ENCODE data around the gene KMT2B. TPM values are rescaled to one million over a fixed set of nuclear protein-coding genes. Genes with fewer than 3 reads are reported as not detected.

KMT2B gene
- total and polyA plus RNA-seq, 2 donors (not counting 1 experiment from before 2014, with no cell fraction given) = 85.6 to 96.9 TPM

- H3K27ac Mint-ChIP-seq = no peak overlapping the region
- H3K4me1 Mint-ChIP-seq = no peaks in the 10 kb centered on the region
- ATAC-seq (ENCODE audit: low read depth) (no peak), DNase-seq (no peak)
- ChIA-PET POLR2A (interaction anchor here (0.6 kb wide), 1 partner anchor 414 kb away, joined by 3 read pairs; no protein-coding TSS in a partner anchor), CTCF (no interaction called here)
- H3K79me2 ChIP-seq (ENCODE audit: control insufficient read depth, insufficient read depth, low read length) = peaks cover 64% of the 10 kb centered on the region
- H3K9me3 Mint-ChIP-seq (ENCODE audit: insufficient read depth) = no peaks in the 10 kb centered on the region
- H3K4me1 ChIP-seq (ENCODE audit: control insufficient read depth in 2 of 2, insufficient read depth in 2 of 2, low read length in 2 of 2) = no peaks in the 10 kb centered on the region
- H3K9ac ChIP-seq (ENCODE audit: low read length) = no peak overlapping the region
- no peaks in the 10 kb centered on the region for H3K27me3 ChIP-seq (replicated peaks in 1 of 4; ENCODE audit: control extremely low read depth in 1 of 4, control insufficient read depth in 3 of 4, insufficient read depth in 4 of 4, low read length in 3 of 4)
- no peak overlapping the region for H3K4me2 ChIP-seq (replicated peaks; ENCODE audit: low read depth, low read length, poor library complexity, severe bottlenecking)
- H4K20me1 ChIP-seq (ENCODE audit: control insufficient read depth, insufficient read depth, low read length, poor library complexity, severe bottlenecking) = peaks cover 54% of the 10 kb centered on the region
- no peaks in the 10 kb centered on the region for H3K9me3 ChIP-seq (ENCODE audit: control extremely low read depth in 1 of 3, control insufficient read depth in 2 of 3, insufficient read depth in 1 of 3, low read length in 2 of 3)
- H3K4me3 Mint-ChIP-seq = no peak overlapping the region
- intact Hi-C loops (cut with micrococcal nuclease) = no loop called here
- no peaks in the 10 kb centered on the region for H3K27me3 Mint-ChIP-seq
- H3K27ac ChIP-seq (ENCODE audit: low read length in 2 of 2) = no peak overlapping the region
- H3K4me3 ChIP-seq (ENCODE audit: control extremely low read depth in 1 of 5, extremely low read depth in 1 of 5, insufficient read depth in 1 of 5, low read depth in 2 of 5, low read length in 4 of 5) = no peak overlapping the region
- no peak for TF ChIP-seq EZH2 (IDR thresholded peaks at IDR 0.05; ENCODE audit: borderline replicate concordance, insufficient read depth, low read depth, low read length, poor library complexity, severe bottlenecking)
- TF ChIP-seq CTCF (IDR thresholded peaks at IDR 0.05) = no peak
- no peak overlapping the region for H2AFZ ChIP-seq (ENCODE audit: insufficient read depth, low read depth, low read length, poor library complexity, severe bottlenecking)
- WGBS (ENCODE audit: insufficient coverage) = 97% methylated on average over 18 of the region's 19 CpGs
- H3K36me3 ChIP-seq (replicated peaks in 1 of 2; ENCODE audit: control extremely low read depth in 1 of 2, control insufficient read depth in 1 of 2, extremely low read depth in 1 of 2, insufficient read depth in 2 of 2, low read length in 1 of 2) = peaks cover 7 to 95% of the 10 kb centered on the region in 2 experiments
These were observed 10.3 kb downstream of the KMT2B start for GRCh38 chr19:35727956-35728706.

- Histone ChIP-seq H3K4me3 (ENCODE audit: control extremely low read depth in 1 of 5, extremely low read depth in 1 of 5, insufficient read depth in 1 of 5, low read depth in 2 of 5, low read length in 4 of 5) (no peak overlapping the region), H3K27ac (ENCODE audit: low read length in 2 of 2) (no peak overlapping the region), H3K4me2 (replicated peaks; ENCODE audit: low read depth, low read length, poor library complexity, severe bottlenecking) (no peak overlapping the region), H3K9ac (ENCODE audit: low read length) (no peak overlapping the region), H2AFZ (ENCODE audit: insufficient read depth, low read depth, low read length, poor library complexity, severe bottlenecking) (no peak overlapping the region), H3K9me3 (ENCODE audit: control extremely low read depth in 1 of 3, control insufficient read depth in 2 of 3, insufficient read depth in 1 of 3, low read length in 2 of 3) (no peaks in the 10 kb centered on the region), H4K20me1 (ENCODE audit: control insufficient read depth, insufficient read depth, low read length, poor library complexity, severe bottlenecking) (peaks cover 45% of the 10 kb centered on the region), H3K27me3 (replicated peaks in 1 of 4; ENCODE audit: control extremely low read depth in 1 of 4, control insufficient read depth in 3 of 4, insufficient read depth in 4 of 4, low read length in 3 of 4) (no peaks in the 10 kb centered on the region), H3K36me3 (replicated peaks in 1 of 2; ENCODE audit: control extremely low read depth in 1 of 2, control insufficient read depth in 1 of 2, extremely low read depth in 1 of 2, insufficient read depth in 2 of 2, low read length in 1 of 2) (peaks cover 7 to 91% of the 10 kb centered on the region in 2 experiments), H3K79me2 (ENCODE audit: control insufficient read depth, insufficient read depth, low read length) (peaks cover 55% of the 10 kb centered on the region), H3K4me1 (ENCODE audit: control insufficient read depth in 2 of 2, insufficient read depth in 2 of 2, low read length in 2 of 2) (no peaks in the 10 kb centered on the region)
- Mint-ChIP-seq H3K9me3 (ENCODE audit: insufficient read depth) (no peaks in the 10 kb centered on the region), H3K27me3 (no peaks in the 10 kb centered on the region), H3K27ac (no peak overlapping the region), H3K4me1 (peaks cover under 1% of the 10 kb centered on the region), H3K4me3 (no peak overlapping the region)
- ATAC-seq (ENCODE audit: low read depth) (no peak), DNase-seq (no peak)
- over 99% methylated on average over 16 of the region's 18 CpGs for WGBS (ENCODE audit: insufficient coverage)
- ChIA-PET CTCF (no interaction called here), POLR2A (no interaction called here)
- TF ChIP-seq CTCF (IDR thresholded peaks at IDR 0.05) = no peak
- TF ChIP-seq EZH2 (IDR thresholded peaks at IDR 0.05; ENCODE audit: borderline replicate concordance, insufficient read depth, low read depth, low read length, poor library complexity, severe bottlenecking) = no peak
- intact Hi-C loops (cut with micrococcal nuclease) = no loop called here
These were observed 11.2 kb downstream of the KMT2B start for GRCh38 chr19:35729021-35729420.
